ENCODE data around the gene NDUFA12. TPM values are rescaled to one million over a fixed set of nuclear protein-coding genes. Genes with fewer than 3 reads are reported as not detected.

The NDUFA12 gene
- total RNA-seq (2012; rRNA removed), result 116 and 166 TPM in 2 replicates
- polyA plus RNA-seq (2012; rRNA removed), result 114 and 135 TPM in 2 replicates
- polyA plus RNA-seq (2012; cell fraction: cytosol; rRNA removed), result 77.1 and 113 TPM in 2 replicates
- 17.5 and 64.7 TPM in 2 replicates for polyA plus RNA-seq (2012; cell fraction: nucleus; rRNA removed; ENCODE audit: low replicate concordance)
- Bru-seq, nascent RNA, result percentile 70 among the genes with signal in this experiment
- BruChase-seq, experiment 1, labeled RNA remaining after a 6-hour chase, result percentile 67 among the genes with signal in this experiment
- percentile 63 among the genes with signal in this experiment for BruChase-seq, experiment 2, labeled RNA remaining after a 2-hour chase
- long read RNA-seq, transcript NDUFA12-201 (4 exons, 635 nt), result major isoform, 41 of 42 reads
- long read RNA-seq, partial matches to known transcripts, result 1 of 42 reads
- long read RNA-seq, other reads (novel, unspliced or antisense), result 0 of 42 reads

DNA sequence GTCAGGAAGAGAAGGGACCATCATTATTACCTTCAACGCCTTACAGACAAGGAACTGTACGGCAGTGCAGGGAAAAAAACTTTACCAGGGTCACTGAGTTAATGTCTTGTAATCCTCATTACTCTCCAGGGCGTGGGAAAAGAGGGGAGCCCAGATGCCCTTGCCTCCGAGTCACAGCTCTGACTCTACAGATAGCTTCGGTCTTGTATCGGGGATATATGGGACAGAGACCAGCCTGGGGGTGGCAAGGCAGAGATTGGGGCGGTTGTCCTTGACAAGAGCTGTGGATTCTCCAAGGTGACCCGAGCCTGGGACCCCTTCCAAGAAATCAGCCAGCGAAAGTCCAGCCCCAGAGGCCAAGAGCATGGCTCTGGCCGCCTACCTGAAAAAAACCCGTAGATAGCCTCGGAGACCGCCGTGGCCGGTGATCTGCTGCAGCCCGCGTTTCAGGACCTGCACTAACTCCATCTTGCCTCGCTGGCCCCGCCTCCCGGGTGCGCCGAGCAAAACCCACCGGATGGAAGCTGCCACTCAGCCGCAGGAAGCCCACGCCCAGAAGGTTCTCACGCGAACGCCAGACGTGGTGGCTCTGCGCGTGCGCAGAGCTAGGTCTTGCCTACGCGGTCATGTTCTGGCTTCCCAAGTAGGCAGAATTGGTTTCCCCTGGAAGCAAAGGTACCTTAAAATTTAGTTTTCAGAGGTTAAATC is at the start of gene NDUFA12:
Gene NDUFA12, minus strand, starts transcription at position 485 of the 708 bp plus-strand sequence. Its CDS starts 17 bp downstream, at position 468.
- H3K9me1 ChIP-seq (ENCODE audit: insufficient read depth, low read length), result 0 out of 2 replicates have a peak, but pooled peaks cover 4% of the 10 kb centered on the region
- H3K4me1 ChIP-seq (ENCODE audit: control insufficient read depth, insufficient read depth, low read length), result no peaks in the 10 kb centered on the region
- dilution Hi-C loops (cut with HindIII; ENCODE audit: low sequenced_read_pairs, unreplicated experiment), result no loop called here
- in situ Hi-C loops (cut with MboI; ENCODE audit: low sequenced_read_pairs), result no loop called here
- H3K27ac ChIP-seq (ENCODE audit: insufficient read depth, low read length), result peak within 1 kb of the TSS; percentile 77
- peak within 1 kb of the TSS; percentile 5; the same call in 1 of the 2 replicates for H2AK5ac ChIP-seq (ENCODE audit: low read depth, low read length)
- H3K36me3 ChIP-seq (ENCODE audit: control insufficient read depth, insufficient read depth, low read length), result peaks cover 4% of the 10 kb centered on the region
- POLR2A ChIA-PET (ENCODE audit: unreplicated experiment), result interaction anchor here (0.6 to 0.8 kb wide), 2 partner anchors 22 to 69 kb away, joined by 4 to 20 read pairs; no protein-coding TSS in a partner anchor
- peak within 1 kb of the TSS; percentile 69 for H2AK9ac ChIP-seq (replicated peaks; ENCODE audit: low read depth, low read length, poor library complexity)
- peak within 1 kb of the TSS; percentile 85 for H3K56ac ChIP-seq (ENCODE audit: extremely low read depth, insufficient read depth, low read length)
- peak within 1 kb of the TSS; percentile 89 for H3K9ac ChIP-seq (ENCODE audit: low read depth, low read length)
- peak within 1 kb of the TSS; percentile 75; the same call in 1 of the 3 replicates for H2BK15ac ChIP-seq (ENCODE audit: low read depth, low read length)
- TF ChIP-seq, protein P1, sequence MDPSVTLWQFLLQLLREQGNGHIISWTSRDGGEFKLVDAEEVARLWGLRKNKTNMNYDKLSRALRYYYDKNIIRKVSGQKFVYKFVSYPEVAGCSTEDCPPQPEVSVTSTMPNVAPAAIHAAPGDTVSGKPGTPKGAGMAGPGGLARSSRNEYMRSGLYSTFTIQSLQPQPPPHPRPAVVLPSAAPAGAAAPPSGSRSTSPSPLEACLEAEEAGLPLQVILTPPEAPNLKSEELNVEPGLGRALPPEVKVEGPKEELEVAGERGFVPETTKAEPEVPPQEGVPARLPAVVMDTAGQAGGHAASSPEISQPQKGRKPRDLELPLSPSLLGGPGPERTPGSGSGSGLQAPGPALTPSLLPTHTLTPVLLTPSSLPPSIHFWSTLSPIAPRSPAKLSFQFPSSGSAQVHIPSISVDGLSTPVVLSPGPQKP (IDR thresholded peaks at IDR 0.05; ENCODE audit: borderline replicate concordance, low read depth, low read length), result no peak
- 0 out of 2 replicates have a peak, but pooled peaks have one; percentile 15 for TF ChIP-seq MXI1 (IDR thresholded peaks at IDR 0.05; ENCODE audit: borderline replicate concordance, low read depth, low read length)
- TF ChIP-seq POLR2A (IDR thresholded peaks at IDR 0.05; ENCODE audit: low read depth, low read length), result peak; percentile 81
- TF ChIP-seq RFX5 (IDR thresholded peaks at IDR 0.05; ENCODE audit: low read depth, low read length), result no peak
- peak; percentile 39; the same call in 1 of the 2 replicates for TF ChIP-seq MAZ (IDR thresholded peaks at IDR 0.05; ENCODE audit: borderline replicate concordance, low read depth, low read length)
- peak within 1 kb of the TSS; percentile 50 for H2BK5ac ChIP-seq (ENCODE audit: low read depth, low read length, poor library complexity, severe bottlenecking)
- WGBS, 2 experiments (ENCODE audit: extremely low coverage in 2 of 2, insufficient read length in 1 of 2), result 1% methylated on average over 16 of the region's 34 CpGs; no CpG with 5 or more reads in 1 of the 2 experiments
- DNase-seq, result peak; percentile 96
- no TSS peak for BruUV-seq (replicated peaks)
- H3K4ac ChIP-seq (ENCODE audit: low read depth, low read length), result peak within 1 kb of the TSS; percentile 79
- H3K14ac ChIP-seq (replicated peaks; ENCODE audit: low read depth, low read length), result peak within 1 kb of the TSS; percentile 80
- CTCF ChIA-PET, result interaction anchor here (0.6 to 0.9 kb wide), 2 partner anchors 63 to 217 kb away, joined by 3 to 4 read pairs; no protein-coding TSS in a partner anchor
- no peaks in the 10 kb centered on the region for H3K27me3 ChIP-seq (ENCODE audit: control insufficient read depth, insufficient read depth, low read length)
- H4K5ac ChIP-seq (ENCODE audit: low read depth, low read length), result peak within 1 kb of the TSS; percentile 47
- peak within 1 kb of the TSS; percentile 77 for H3K23ac ChIP-seq (ENCODE audit: low read depth, low read length)
- peak within 1 kb of the TSS; percentile 79 for H3K4me3 ChIP-seq (ENCODE audit: insufficient read depth, low read depth, low read length)
- peak within 1 kb of the TSS; percentile 74 for H4K91ac ChIP-seq (ENCODE audit: insufficient read depth, low read depth, low read length)
- peak within 1 kb of the TSS; percentile 12; the same call in 1 of the 2 replicates for H2BK20ac ChIP-seq (ENCODE audit: low read depth, low read length)
- ATAC-seq (ENCODE audit: low read depth), result peak; percentile 100
- H4K8ac ChIP-seq (ENCODE audit: low read depth in 2 of 2, low read length in 2 of 2), result peak within 1 kb of the TSS; percentile 92 to 95
- H4K20me1 ChIP-seq (ENCODE audit: insufficient read depth, low read length), result no peaks in the 10 kb centered on the region
- intact Hi-C loops (cut with micrococcal nuclease), result no loop called here
- H3K4me2 ChIP-seq (ENCODE audit: low read depth, low read length), result peak within 1 kb of the TSS; percentile 95
- H2AFZ ChIP-seq (replicated peaks; ENCODE audit: low read length, poor library complexity), result peak within 1 kb of the TSS; percentile 93
- peak within 1 kb of the TSS; percentile 65 for H2BK120ac ChIP-seq (ENCODE audit: low read depth, low read length)
- peak within 1 kb of the TSS; percentile 10 for H3K18ac ChIP-seq (ENCODE audit: low read depth, low read length)
- peaks cover 14 to 23% of the 10 kb centered on the region in 2 experiments for H3K79me1 ChIP-seq (ENCODE audit: low read depth in 1 of 2, low read length in 2 of 2)
- 0 out of 2 replicates have a peak, but pooled peaks cover 4% of the 10 kb centered on the region for H3K9me3 ChIP-seq (ENCODE audit: control insufficient read depth, insufficient read depth, low read length)
